ENCODE measurements around the gene SLC9A3.
A peak's percentile ranks its signal among the peaks of the same experiment; 100 is the strongest.

DNA sequence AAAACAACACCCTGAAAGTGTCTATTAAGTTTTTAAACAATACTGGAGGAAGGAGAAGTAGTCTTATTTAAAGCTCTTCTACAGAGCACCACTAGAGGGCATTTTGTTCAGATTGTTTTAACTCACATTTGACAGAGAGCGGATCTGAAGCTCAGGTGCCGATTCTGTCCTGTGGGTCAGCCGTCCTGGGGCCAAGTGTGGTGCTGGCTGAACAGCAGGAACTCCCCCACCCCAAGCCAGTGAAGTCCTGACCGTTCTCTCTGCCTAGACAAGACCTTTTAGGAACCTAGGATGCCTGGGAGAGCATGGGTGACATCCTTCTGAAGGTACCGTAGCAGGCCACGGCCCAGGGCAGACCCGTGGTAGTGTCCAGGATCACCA, 77.4 kb downstream of the SLC9A3 start:
- TF ChIP-seq, protein P1, sequence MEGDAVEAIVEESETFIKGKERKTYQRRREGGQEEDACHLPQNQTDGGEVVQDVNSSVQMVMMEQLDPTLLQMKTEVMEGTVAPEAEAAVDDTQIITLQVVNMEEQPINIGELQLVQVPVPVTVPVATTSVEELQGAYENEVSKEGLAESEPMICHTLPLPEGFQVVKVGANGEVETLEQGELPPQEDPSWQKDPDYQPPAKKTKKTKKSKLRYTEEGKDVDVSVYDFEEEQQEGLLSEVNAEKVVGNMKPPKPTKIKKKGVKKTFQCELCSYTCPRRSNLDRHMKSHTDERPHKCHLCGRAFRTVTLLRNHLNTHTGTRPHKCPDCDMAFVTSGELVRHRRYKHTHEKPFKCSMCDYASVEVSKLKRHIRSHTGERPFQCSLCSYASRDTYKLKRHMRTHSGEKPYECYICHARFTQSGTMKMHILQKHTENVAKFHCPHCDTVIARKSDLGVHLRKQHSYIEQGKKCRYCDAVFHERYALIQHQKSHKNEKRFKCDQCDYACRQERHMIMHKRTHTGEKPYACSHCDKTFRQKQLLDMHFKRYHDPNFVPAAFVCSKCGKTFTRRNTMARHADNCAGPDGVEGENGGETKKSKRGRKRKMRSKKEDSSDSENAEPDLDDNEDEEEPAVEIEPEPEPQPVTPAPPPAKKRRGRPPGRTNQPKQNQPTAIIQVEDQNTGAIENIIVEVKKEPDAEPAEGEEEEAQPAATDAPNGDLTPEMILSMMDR (IDR thresholded peaks at IDR 0.05; ENCODE audit: low read depth, low read length, poor library complexity, severe bottlenecking): peak; percentile 73
- TF ChIP-seq EZH2phosphoT487 (IDR thresholded peaks at IDR 0.05; ENCODE audit: borderline replicate concordance, low read length): no peak
